Activated gamma-delta T cell treated with anti-CD3 and anti-CD28 coated beads, Interleukin-2, amount 50 U/mL, for 16 hours (primary cell): ENCODE data around the gene ZFP69B.

Source experiments
- DNase-seq: peaks from one replicate; pipeline ENCODE4 v3.0.0-alpha.2; 2020; ENCODE audit warnings: low read depth

ZFP69B gene

GRCh38 chr1:40449684-40450494 lies at the start of gene ZFP69B:
TSS of gene ZFP69B (plus strand) at chr1:40450476. CDS start at chr1:40450962, 486 bp downstream.
- DNase-seq: peak; percentile 81

DNA sequence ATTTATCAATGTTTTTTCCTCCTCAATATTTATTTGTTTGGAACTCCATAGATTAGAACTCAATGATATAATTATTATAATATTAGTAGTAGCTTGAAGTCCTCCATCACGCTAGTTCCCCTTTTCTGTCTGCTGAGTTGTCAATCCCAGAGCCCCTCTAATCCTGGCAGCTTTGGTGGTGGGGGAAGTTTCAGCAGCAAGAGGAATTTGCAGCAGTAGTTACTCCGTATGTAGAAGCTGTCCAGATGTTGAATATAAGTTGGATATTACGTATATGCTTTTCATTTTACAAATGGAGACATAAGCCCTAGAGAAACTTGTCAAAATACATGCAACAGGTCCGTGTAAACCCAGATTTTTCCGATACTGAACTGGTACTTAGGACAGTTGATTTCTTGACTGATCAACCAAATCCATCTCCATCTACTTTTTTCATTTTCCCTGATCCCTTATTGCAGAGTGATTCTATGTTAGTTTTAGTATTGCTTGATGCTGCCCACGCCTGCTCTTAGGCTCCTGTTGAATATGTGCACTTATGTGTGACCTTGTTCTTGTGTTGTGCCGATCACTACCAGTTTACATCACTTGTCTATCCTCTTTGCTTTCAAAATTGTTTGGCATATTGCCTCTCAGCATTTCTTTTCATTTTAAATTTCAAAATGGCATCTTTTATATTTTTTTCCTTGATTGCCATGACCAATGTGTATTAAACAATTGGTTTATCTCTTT lies 48.6 kb upstream of the ZFP69B start:
- no peak for DNase-seq

DNA sequence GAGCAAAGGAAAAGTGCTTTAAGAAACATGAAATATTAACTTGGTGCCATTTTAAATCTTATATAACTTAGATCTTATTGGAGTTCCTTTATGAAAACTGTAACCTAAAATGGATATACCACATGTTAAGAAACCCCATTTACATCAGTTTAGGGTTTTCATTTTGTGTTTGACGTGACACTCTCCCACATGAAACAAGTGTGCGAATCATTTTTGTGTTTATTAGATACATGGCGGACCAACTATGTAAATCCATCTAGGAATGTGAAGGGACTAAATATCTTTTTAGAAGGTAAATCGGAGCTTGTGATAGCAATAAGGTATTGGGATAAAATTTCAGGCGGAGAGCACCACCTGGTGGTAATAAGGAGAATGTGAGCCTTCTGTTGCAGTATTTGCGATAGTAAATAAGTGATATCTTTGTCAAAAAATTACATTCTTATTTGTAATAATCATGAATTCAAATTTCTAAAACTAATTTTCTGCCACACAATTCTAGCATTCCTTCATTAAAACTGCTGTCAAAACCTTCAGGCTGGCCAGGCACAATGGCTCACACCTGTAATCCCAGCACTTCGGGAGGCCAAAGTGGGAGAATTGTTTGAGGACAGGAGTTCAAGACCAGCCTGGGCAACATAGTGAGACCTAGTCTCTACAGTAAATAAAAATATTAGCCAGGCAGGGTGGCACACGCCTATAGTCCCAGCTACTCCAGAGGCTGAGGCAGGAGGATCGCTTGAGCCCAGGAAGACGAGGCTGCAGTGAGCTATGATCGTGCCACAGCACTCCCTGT lies 45.4 kb upstream of the ZFP69B start:
- DNase-seq: no peak

DNA sequence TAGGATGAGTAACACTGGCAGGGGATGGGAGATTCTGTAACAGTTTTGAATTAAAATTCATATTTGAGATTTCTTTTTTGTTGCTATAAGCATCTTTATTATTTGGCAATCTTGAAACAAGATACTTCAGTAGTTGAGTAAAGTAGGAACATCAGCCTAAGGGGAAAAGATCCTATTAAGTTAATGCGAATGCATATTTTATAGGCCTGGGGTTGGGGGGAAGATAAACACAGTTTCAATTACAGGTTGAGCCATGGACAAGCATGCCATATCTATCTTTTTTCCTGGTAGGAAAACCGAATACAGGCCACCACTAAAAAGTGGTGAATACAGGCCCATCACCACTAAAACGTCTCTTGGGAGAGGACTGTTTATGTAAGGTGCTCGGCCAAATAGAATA lies 44.5 kb upstream of the ZFP69B start:
- DNase-seq: no peak

- DNase-seq: no peak
Observed at GRCh38 chr1:40407453-40407852, 42.8 kb upstream of the ZFP69B start.

- DNase-seq: no peak
Observed at GRCh38 chr1:40409467-40409866, 40.8 kb upstream of the ZFP69B start.

GRCh38 chr1:40411294-40411693 lies 39.0 kb upstream of the ZFP69B start:
- no peak for DNase-seq

GRCh38 chr1:40411843-40412242 lies 38.4 kb upstream of the ZFP69B start:
- no peak for DNase-seq

GRCh38 chr1:40413527-40414252 lies 36.6 kb upstream of the ZFP69B start:
- no peak for DNase-seq

GRCh38 chr1:40414331-40414730 lies 35.9 kb upstream of the ZFP69B start:
- no peak for DNase-seq

- no peak for DNase-seq
Observed at GRCh38 chr1:40416709-40417108, 33.6 kb upstream of the ZFP69B start.

DNA sequence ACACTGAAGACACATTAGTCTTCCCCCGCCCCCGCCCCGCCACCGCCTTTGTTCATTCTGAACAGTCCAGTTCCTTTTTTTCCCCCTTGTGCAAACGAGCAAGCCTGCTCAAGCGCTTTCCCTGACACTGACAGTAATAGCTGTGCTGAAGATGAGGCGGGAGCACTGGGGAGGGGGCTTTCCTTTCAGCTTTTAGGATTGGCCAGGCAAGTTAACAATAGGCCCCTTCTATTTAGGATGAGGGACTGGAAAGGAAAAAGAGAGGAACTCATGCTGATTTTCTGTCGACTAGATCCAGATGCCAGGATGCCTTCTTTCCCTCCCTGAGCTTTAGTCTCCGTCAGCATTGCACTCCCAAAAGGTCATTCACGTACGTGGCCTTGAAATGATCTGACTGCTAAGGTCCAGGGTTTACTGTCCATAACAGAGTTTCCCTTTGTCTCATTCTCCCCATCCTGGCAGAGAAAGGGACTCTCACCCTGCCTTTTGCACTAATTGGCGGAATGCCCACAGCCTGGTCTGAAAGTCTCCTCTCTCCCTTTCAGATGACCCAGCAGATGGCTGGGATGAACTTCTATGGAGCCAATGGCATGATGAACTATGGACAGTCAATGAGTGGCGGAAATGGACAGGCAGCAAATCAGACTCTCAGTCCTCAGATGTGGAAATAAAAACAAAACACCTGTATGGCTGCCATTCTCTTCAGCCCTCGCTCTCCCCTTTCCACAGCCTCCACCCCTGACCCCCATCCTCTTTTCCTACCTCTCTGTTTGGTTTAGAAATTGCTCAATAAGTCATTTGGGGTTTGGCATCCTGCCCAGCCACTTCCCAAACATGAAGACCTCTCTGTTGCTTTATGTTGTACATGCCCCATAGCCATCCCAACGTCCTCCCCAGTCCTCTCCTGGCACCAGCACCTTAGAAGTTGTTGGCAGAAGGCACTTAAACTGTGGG lies 28.6 kb upstream of the ZFP69B start:
- no peak for DNase-seq

- no peak for DNase-seq
Observed at GRCh38 chr1:40422630-40423263, 27.5 kb upstream of the ZFP69B start.

- no peak for DNase-seq
Observed at GRCh38 chr1:40423264-40423642, 27.0 kb upstream of the ZFP69B start.

- DNase-seq: no peak
Observed at GRCh38 chr1:40423951-40424618, 26.2 kb upstream of the ZFP69B start.

DNA sequence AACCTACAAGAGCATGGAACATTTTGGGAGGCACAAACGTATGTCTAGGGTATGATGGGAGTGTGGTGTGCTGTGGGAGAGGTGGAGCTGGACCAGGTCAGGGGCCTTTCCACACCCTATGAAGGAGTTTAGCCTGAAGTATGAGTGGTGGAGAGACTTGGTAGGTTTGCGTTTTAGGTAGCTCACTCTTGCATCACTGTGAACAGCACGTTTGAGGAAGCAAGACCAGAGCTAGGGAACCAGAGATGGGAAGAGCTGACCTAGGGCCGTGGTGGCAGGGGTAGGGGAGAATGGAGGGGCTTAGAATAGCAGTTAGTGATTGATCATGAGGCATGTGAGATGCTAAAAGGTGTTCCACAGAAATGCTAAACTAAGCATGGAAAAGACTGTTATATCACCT lies 25.1 kb upstream of the ZFP69B start:
- no peak for DNase-seq

DNA sequence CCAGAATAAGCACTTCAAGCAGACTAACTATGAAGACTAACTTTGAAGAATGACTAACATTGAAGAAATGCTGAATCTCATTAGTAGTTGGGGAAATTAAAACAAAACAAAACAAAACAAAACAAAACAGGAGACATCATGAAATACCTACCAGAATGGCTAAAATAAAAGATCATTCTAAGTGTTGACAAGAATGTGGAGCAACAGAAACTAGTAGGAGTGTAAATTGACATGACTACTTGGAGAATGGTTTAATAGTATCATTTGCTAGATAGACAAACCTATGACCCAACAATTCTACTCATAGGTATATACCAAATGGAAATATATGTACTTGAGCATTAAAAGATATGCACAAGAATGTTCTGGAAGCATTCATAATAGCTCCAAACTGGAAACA lies 18.9 kb upstream of the ZFP69B start:
- DNase-seq: no peak

- no peak for DNase-seq
Observed at GRCh38 chr1:40432644-40433390, 17.5 kb upstream of the ZFP69B start.

GRCh38 chr1:40435471-40435870 lies 14.8 kb upstream of the ZFP69B start:
- DNase-seq: no peak
